ENCODE data around the gene SSR2.
"Not testable (repeated sequence)": the region's sequence is repeated elsewhere in the genome, so short reads cannot be mapped to it uniquely, and the experiment has no call there.

Gene SSR2

DNA sequence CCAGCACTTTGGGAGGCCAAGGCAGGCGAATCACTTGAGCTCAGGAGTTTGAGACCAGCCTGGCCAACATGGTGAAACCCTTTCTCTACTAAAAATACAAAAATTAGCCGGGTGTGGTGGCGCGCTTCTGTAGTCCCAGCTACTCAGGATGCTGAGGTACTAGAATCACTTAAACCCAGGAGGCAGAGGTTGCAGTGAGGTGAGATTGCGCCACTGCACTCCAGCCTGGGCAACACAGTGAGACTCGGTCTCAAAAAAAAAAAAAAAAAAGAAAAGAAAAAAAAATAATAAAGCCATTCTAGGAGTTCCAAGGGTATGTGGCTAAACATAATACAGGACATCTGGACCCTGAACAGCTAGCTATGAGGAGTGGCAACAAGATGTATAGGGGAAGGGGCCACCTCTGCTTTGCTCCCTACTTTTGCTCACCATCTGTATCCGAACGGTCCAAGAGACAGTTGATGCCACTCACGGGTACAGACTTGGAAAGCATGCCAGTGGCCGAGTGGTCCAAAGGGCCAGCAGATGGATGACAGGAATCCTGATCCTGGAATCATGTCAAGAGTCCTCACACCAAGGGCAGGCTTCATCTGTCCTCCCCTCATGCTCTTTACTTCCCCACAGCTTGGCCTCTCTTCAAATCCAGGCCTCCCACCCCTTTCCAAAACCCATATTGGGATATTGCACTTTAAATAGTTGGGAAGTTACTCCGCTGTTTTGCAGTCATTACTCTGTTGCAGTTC is 35.7 kb downstream of the SSR2 start:
- not testable (repeated sequence) for H2AFZ ChIP-seq (ENCODE audit: low read depth, low read length); H4K91ac ChIP-seq (ENCODE audit: low read length); H3K4me3 ChIP-seq (ENCODE audit: insufficient read depth in 1 of 2, low read depth in 1 of 2, low read length in 2 of 2); H3K9ac ChIP-seq (ENCODE audit: low read length); H3K27me3 ChIP-seq (ENCODE audit: control insufficient read depth in 1 of 2, insufficient read depth in 1 of 2, low read length in 2 of 2); H3K27ac ChIP-seq (ENCODE audit: low read length, poor library complexity, severe bottlenecking); H2AK5ac ChIP-seq (ENCODE audit: low read length, severe bottlenecking); H3K14ac ChIP-seq (ENCODE audit: low read length in 2 of 2); H3K36me3 ChIP-seq (ENCODE audit: control insufficient read depth in 1 of 2, insufficient read depth in 2 of 2, low read depth in 1 of 2, low read length in 2 of 2); H3K18ac ChIP-seq (ENCODE audit: low read depth in 1 of 2, low read length in 2 of 2); DNase-seq; H3K4me2 ChIP-seq (ENCODE audit: low read length, poor library complexity, severe bottlenecking); H3K4ac ChIP-seq (ENCODE audit: low read depth in 1 of 2, low read length in 2 of 2); H2BK5ac ChIP-seq (ENCODE audit: low read depth, low read length, poor library complexity, severe bottlenecking); H2BK120ac ChIP-seq (ENCODE audit: low read depth, low read length); H3K9me3 ChIP-seq (ENCODE audit: control insufficient read depth, low read length); H3K23ac ChIP-seq (ENCODE audit: low read length in 2 of 2); H3K79me1 ChIP-seq (replicated peaks; ENCODE audit: low read length, poor library complexity, severe bottlenecking)
- Histone ChIP-seq H4K8ac (ENCODE audit: low read length) (peak overlapping the region; percentile 7), H2BK12ac (ENCODE audit: low read length in 2 of 2) (peak overlapping the region in 1 of 2 experiments; percentile 96), H3K4me1 (ENCODE audit: control insufficient read depth, insufficient read depth, low read depth, low read length) (peaks cover 14% of the 10 kb centered on the region), H2BK15ac (ENCODE audit: low read depth, poor library complexity, severe bottlenecking) (peak overlapping the region; percentile 17)
- 97% methylated on average over 9 of the region's 11 CpGs for WGBS

DNA sequence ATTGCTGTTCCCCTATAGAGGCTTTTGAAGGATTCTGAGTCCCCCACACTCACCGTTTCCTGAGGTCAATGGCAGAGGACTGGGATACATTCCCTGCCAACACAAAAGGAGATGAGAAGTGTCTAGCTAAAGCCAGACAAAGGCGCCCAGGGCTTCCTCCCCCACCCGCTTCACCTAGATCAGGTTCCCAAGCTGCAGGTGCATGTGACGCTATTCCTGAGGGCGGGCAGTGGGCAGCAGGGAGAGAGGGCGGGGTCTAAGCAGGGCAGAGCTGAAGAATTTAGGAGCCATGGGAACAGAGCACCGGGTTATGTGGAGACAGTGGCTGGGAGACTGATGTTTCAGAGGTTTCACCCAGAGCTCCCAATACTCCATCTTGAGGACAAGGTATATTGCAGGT is 36.4 kb downstream of the SSR2 start:
- no peak for DNase-seq
- Histone ChIP-seq H4K8ac (ENCODE audit: low read length) (peak overlapping the region; percentile 8), H3K79me1 (replicated peaks; ENCODE audit: low read length, poor library complexity, severe bottlenecking) (peaks cover 5% of the 10 kb centered on the region), H4K91ac (ENCODE audit: low read length) (peak overlapping the region; percentile 92), H3K4me1 (ENCODE audit: control insufficient read depth, insufficient read depth, low read depth, low read length) (peaks cover 22% of the 10 kb centered on the region), H2BK12ac (ENCODE audit: low read length in 2 of 2) (peak overlapping the region; percentile 75 to 96), H2AFZ (ENCODE audit: low read depth, low read length) (no peak overlapping the region), H3K27me3 (ENCODE audit: control insufficient read depth in 1 of 2, insufficient read depth in 1 of 2, low read length in 2 of 2) (no peaks in the 10 kb centered on the region), H3K23ac (ENCODE audit: low read length in 2 of 2) (no peak overlapping the region), H3K9ac (ENCODE audit: low read length) (peak overlapping the region; percentile 95), H3K14ac (ENCODE audit: low read length in 2 of 2) (no peak overlapping the region), H2AK5ac (ENCODE audit: low read length, severe bottlenecking) (no peak overlapping the region), H3K9me3 (ENCODE audit: control insufficient read depth, low read length) (no peaks in the 10 kb centered on the region), H2BK120ac (ENCODE audit: low read depth, low read length) (no peak overlapping the region), H3K27ac (ENCODE audit: low read length, poor library complexity, severe bottlenecking) (no peak overlapping the region), H2BK5ac (ENCODE audit: low read depth, low read length, poor library complexity, severe bottlenecking) (no peak overlapping the region), H3K4ac (ENCODE audit: low read depth in 1 of 2, low read length in 2 of 2) (peak overlapping the region in 1 of 2 experiments; percentile 79), H3K18ac (ENCODE audit: low read depth in 1 of 2, low read length in 2 of 2) (peak overlapping the region; percentile 5 to 40), H2BK15ac (ENCODE audit: low read depth, poor library complexity, severe bottlenecking) (peak overlapping the region; percentile 6), H3K36me3 (ENCODE audit: control insufficient read depth in 1 of 2, insufficient read depth in 2 of 2, low read depth in 1 of 2, low read length in 2 of 2) (no peaks in the 10 kb centered on the region), H3K4me3 (ENCODE audit: insufficient read depth in 1 of 2, low read depth in 1 of 2, low read length in 2 of 2) (no peak overlapping the region), H3K4me2 (ENCODE audit: low read length, poor library complexity, severe bottlenecking) (no peak overlapping the region)
- 66% methylated on average over 7 of the region's 7 CpGs for WGBS

DNA sequence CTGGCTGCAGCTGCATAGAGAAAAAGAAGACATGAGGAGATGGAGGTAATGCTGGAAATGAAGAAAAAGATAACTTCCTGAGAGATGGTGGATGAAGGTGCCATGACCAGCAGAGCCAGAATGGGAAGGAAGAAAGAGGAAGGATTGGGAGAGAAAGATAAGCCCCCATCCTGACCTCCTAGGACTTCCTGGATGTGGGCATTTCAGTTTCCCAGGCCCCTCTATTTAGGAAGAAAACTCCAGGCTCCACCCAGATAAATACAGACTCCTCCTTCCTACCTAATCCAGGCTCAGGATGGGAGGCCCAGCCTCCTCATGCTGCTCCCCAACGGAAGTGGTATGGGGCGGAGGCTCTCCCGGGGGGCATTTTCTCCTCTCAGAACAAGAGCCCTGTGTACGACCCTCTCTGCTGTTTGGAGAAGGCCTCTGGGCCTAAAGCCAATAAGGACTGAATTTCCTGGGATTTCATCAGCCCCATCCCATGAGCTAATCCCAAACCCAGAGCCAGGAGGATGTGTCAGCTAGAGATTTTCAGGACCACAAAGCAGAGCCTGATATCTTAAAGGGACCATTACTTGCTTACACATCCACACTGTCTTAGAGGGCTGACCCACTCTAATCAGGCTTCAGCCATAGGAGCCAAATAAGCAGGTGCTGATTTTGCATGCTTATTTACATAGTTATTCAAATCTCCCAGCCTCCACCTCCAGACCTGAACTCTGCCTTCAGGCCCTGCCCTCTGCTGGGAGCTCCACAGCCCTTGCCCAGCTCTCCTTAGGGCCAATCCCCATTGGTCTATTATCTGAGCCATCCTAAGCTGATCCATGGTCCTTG is 37.3 kb downstream of the SSR2 start:
- 8% methylated on average over 4 of the region's 4 CpGs for WGBS
- no peak overlapping the region for H3K23ac ChIP-seq (ENCODE audit: low read length in 2 of 2)
- H2AFZ ChIP-seq (ENCODE audit: low read depth, low read length), result peak overlapping the region; percentile 19
- H3K27me3 ChIP-seq (ENCODE audit: control insufficient read depth in 1 of 2, insufficient read depth in 1 of 2, low read length in 2 of 2), result no peaks in the 10 kb centered on the region
- H3K4ac ChIP-seq (ENCODE audit: low read depth in 1 of 2, low read length in 2 of 2), result peak overlapping the region; percentile 29 to 89
- H3K79me1 ChIP-seq (replicated peaks; ENCODE audit: low read length, poor library complexity, severe bottlenecking), result peaks cover 5% of the 10 kb centered on the region
- H4K91ac ChIP-seq (ENCODE audit: low read length), result peak overlapping the region; percentile 98
- peak overlapping the region; percentile 59 to 97 for H2BK12ac ChIP-seq (ENCODE audit: low read length in 2 of 2)
- peak overlapping the region; percentile 8 for H2BK15ac ChIP-seq (ENCODE audit: low read depth, poor library complexity, severe bottlenecking)
- no peaks in the 10 kb centered on the region for H3K36me3 ChIP-seq (ENCODE audit: control insufficient read depth in 1 of 2, insufficient read depth in 2 of 2, low read depth in 1 of 2, low read length in 2 of 2)
- H3K4me2 ChIP-seq (ENCODE audit: low read length, poor library complexity, severe bottlenecking), result no peak overlapping the region
- H3K4me3 ChIP-seq (ENCODE audit: insufficient read depth in 1 of 2, low read depth in 1 of 2, low read length in 2 of 2), result peak overlapping the region in 1 of 2 experiments; percentile 92
- H3K14ac ChIP-seq (ENCODE audit: low read length in 2 of 2), result no peak overlapping the region
- H2BK120ac ChIP-seq (ENCODE audit: low read depth, low read length), result peak overlapping the region; percentile 94
- no peak overlapping the region for H2BK5ac ChIP-seq (ENCODE audit: low read depth, low read length, poor library complexity, severe bottlenecking)
- H3K9ac ChIP-seq (ENCODE audit: low read length), result peak overlapping the region; percentile 95
- peak overlapping the region; percentile 87 for H4K8ac ChIP-seq (ENCODE audit: low read length)
- no peak overlapping the region for H2AK5ac ChIP-seq (ENCODE audit: low read length, severe bottlenecking)
- H3K27ac ChIP-seq (ENCODE audit: low read length, poor library complexity, severe bottlenecking), result no peak overlapping the region
- peaks cover 21% of the 10 kb centered on the region for H3K4me1 ChIP-seq (ENCODE audit: control insufficient read depth, insufficient read depth, low read depth, low read length)
- DNase-seq, result peak; percentile 98
- H3K9me3 ChIP-seq (ENCODE audit: control insufficient read depth, low read length), result no peaks in the 10 kb centered on the region
- H3K18ac ChIP-seq (ENCODE audit: low read depth in 1 of 2, low read length in 2 of 2), result peak overlapping the region; percentile 54 to 82

DNA sequence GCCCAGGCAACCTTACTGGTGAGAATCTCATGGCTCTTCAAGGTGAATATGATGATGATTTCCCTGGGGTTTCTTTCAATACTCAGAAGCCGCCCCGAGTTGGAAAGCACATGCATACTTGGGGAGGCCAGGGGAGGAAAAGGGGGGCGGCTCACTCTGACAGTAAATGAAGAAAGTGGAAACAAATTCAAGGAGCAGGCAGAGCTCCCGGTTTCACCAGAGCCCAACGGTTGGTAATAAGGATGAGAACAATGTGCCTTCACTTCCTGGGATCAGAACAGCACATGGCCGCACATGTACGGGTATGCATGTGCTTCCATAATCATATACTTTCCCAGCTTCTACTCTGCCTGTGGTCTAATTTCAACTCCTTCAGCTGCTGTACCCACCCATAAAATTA is 38.6 kb downstream of the SSR2 start:
- no peaks in the 10 kb centered on the region for H3K36me3 ChIP-seq (ENCODE audit: control insufficient read depth in 1 of 2, insufficient read depth in 2 of 2, low read depth in 1 of 2, low read length in 2 of 2)
- H4K91ac ChIP-seq (ENCODE audit: low read length), result peak overlapping the region; percentile 77
- H4K8ac ChIP-seq (ENCODE audit: low read length), result peak overlapping the region; percentile 81
- H3K4me3 ChIP-seq (ENCODE audit: insufficient read depth in 1 of 2, low read depth in 1 of 2, low read length in 2 of 2), result peak overlapping the region in 1 of 2 experiments; percentile 92
- H3K4ac ChIP-seq (ENCODE audit: low read depth in 1 of 2, low read length in 2 of 2), result peak overlapping the region; percentile 24 to 80
- WGBS, result 88% methylated on average over 7 of the region's 7 CpGs
- no peak overlapping the region for H3K23ac ChIP-seq (ENCODE audit: low read length in 2 of 2)
- peak overlapping the region in 1 of 2 experiments; percentile 90 for H2BK12ac ChIP-seq (ENCODE audit: low read length in 2 of 2)
- peak overlapping the region; percentile 69 for H2BK120ac ChIP-seq (ENCODE audit: low read depth, low read length)
- no peaks in the 10 kb centered on the region for H3K27me3 ChIP-seq (ENCODE audit: control insufficient read depth in 1 of 2, insufficient read depth in 1 of 2, low read length in 2 of 2)
- H2AK5ac ChIP-seq (ENCODE audit: low read length, severe bottlenecking), result no peak overlapping the region
- peak overlapping the region; percentile 75 to 88 for H3K18ac ChIP-seq (ENCODE audit: low read depth in 1 of 2, low read length in 2 of 2)
- no peak overlapping the region for H3K4me2 ChIP-seq (ENCODE audit: low read length, poor library complexity, severe bottlenecking)
- H2BK15ac ChIP-seq (ENCODE audit: low read depth, poor library complexity, severe bottlenecking), result peak overlapping the region; percentile 80
- DNase-seq, result peak; percentile 27
- no peak overlapping the region for H2BK5ac ChIP-seq (ENCODE audit: low read depth, low read length, poor library complexity, severe bottlenecking)
- peaks cover 5% of the 10 kb centered on the region for H3K79me1 ChIP-seq (replicated peaks; ENCODE audit: low read length, poor library complexity, severe bottlenecking)
- H2AFZ ChIP-seq (ENCODE audit: low read depth, low read length), result no peak overlapping the region
- H3K9me3 ChIP-seq (ENCODE audit: control insufficient read depth, low read length), result no peaks in the 10 kb centered on the region
- peak overlapping the region; percentile 95 for H3K9ac ChIP-seq (ENCODE audit: low read length)
- H3K14ac ChIP-seq (ENCODE audit: low read length in 2 of 2), result no peak overlapping the region
- H3K4me1 ChIP-seq (ENCODE audit: control insufficient read depth, insufficient read depth, low read depth, low read length), result peaks cover 24% of the 10 kb centered on the region
- no peak overlapping the region for H3K27ac ChIP-seq (ENCODE audit: low read length, poor library complexity, severe bottlenecking)

Measured in mesenchymal stem cell (in vitro differentiated cells and primary cell).